ENCODE data around the gene PADI2. TPM values are rescaled to one million over a fixed set of nuclear protein-coding genes. Genes with fewer than 3 reads are reported as not detected.

The PADI2 gene
- total RNA-seq, 6 donors from 2014 or later = 1.9 to 25.2 (median 4.9) TPM

DNA sequence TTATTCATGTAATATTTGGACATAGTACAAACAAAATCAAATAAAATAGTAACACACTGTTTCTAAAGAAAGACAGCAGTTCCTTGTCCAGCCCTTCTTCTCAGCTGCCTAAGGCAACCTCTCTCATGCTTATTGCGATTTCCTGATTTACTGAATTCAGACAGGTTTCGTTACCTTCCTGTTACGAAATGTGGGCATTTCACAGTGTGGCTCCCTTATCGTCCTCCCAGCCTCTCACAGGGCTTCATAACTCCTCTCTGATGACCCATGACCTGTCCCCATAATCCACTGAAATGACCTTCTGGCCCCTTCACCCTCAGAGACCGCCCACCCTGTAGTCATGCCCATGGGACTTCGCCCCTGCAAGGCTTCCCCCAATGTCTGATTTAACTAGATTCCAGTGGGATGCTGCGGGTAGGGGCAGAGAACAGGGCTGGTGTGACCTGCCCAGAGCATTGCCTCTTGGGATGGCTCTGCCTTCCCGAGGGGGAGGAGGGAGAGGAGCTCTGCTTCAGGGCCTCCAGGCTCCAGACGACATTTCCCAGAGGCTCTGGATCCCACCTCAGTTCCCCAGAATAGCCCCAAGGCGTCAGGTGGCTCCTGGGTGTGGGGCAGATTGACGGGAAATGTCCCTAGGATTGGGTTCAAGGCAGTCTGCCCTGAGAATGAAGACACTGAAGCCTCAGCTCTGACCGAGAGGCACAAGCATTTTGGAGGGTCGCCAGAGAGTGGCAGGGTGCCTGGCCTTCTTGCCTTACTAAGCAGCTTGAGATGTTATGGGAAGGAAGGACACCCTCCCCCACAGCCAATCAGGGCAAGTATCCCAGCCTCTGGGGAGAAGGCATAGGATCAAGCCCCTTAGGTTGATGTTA lies 20.6 kb downstream of the PADI2 start:
- H3K27me3 ChIP-seq = no peaks in the 10 kb centered on the region
- WGBS, 2 donors = 54 to 60% methylated on average over 6 to 13 of the region's 13 CpGs
- H3K4me3 ChIP-seq = no peak overlapping the region
- peaks cover 0 to 6% (median 3%) of the 10 kb centered on the region in 4 donors for H3K4me1 ChIP-seq
- H3K36me3 ChIP-seq = no peaks in the 10 kb centered on the region
- no peak for DNase-seq
- peak in 1 of 2 donors; percentile 21 for ATAC-seq (ENCODE audit: low FRiP score in 2 of 2)
- no peaks in the 10 kb centered on the region for H3K9me3 ChIP-seq
- TF ChIP-seq POLR2AphosphoS5 (IDR thresholded peaks at IDR 0.05) (no peak), EP300 (IDR thresholded peaks at IDR 0.05) (no peak), POLR2A (IDR thresholded peaks at IDR 0.05) (no peak)
- TF ChIP-seq, protein P1, sequence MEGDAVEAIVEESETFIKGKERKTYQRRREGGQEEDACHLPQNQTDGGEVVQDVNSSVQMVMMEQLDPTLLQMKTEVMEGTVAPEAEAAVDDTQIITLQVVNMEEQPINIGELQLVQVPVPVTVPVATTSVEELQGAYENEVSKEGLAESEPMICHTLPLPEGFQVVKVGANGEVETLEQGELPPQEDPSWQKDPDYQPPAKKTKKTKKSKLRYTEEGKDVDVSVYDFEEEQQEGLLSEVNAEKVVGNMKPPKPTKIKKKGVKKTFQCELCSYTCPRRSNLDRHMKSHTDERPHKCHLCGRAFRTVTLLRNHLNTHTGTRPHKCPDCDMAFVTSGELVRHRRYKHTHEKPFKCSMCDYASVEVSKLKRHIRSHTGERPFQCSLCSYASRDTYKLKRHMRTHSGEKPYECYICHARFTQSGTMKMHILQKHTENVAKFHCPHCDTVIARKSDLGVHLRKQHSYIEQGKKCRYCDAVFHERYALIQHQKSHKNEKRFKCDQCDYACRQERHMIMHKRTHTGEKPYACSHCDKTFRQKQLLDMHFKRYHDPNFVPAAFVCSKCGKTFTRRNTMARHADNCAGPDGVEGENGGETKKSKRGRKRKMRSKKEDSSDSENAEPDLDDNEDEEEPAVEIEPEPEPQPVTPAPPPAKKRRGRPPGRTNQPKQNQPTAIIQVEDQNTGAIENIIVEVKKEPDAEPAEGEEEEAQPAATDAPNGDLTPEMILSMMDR (IDR thresholded peaks at IDR 0.05) = no peak
- H3K27ac ChIP-seq = peak overlapping the region; percentile 18 to 83 (median 78)

DNA sequence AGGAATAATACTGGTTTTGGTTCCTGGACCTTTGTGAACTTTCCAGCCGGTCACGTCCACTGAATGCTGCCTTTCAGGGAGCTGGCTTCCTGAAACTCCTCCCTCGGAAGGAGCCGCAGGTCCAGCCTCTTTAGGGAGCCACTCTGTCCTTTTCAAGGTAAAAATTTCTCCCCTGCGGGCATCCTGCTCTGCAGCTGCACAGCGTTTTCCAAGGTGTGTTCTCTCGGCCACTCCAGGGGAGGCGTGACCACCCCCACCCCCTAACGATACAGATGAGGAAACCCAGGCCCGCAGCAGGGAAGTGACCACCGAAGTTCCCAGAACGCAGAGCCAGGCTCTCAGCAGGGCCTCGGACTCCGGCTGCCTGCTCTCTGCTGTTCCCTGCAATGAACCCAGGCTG lies 21.5 kb downstream of the PADI2 start:
- Histone ChIP-seq H3K4me1 (peaks cover 0 to 6% (median 3%) of the 10 kb centered on the region in 4 donors), H3K9me3 (no peaks in the 10 kb centered on the region), H3K27ac (peak overlapping the region in 3 of 4 donors; percentile 51 to 83 (median 57)), H3K27me3 (no peaks in the 10 kb centered on the region), H3K4me3 (no peak overlapping the region), H3K36me3 (no peaks in the 10 kb centered on the region)
- peak in 1 of 2 donors; percentile 42 for DNase-seq
- ATAC-seq (ENCODE audit: low FRiP score in 2 of 2) = peak in 1 of 2 donors; percentile 26
- 31% methylated on average over 5 to 13 of the region's 14 CpGs for WGBS, 2 donors
- no peak for TF ChIP-seq POLR2A (IDR thresholded peaks at IDR 0.05)
- TF ChIP-seq, protein P1 (IDR thresholded peaks at IDR 0.05) = no peak
- no peak for TF ChIP-seq EP300 (IDR thresholded peaks at IDR 0.05)
- no peak for TF ChIP-seq POLR2AphosphoS5 (IDR thresholded peaks at IDR 0.05)

DNA sequence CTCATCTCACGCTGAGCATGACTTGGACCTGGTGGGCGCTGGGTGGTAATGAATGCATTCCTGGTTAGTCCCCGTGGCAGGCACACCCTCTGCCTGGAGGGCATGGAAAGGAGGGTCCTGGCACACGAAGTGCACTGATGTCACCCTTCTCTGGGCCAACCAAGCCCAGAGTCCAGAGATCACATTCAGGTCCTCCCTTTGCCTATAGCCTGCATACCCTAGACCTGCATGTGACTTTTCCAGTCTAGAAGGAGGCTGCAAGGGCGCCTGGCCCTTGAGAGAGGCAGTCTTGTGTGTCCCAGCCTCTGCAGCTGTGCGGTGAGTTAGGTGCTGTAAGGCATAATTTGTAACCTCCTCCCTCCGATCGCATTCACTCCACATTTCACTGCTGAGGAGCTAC lies 22.1 kb downstream of the PADI2 start:
- Histone ChIP-seq H3K27ac (peak overlapping the region in 3 of 4 donors; percentile 32 to 83 (median 51)), H3K4me1 (peaks cover 0 to 6% (median 3%) of the 10 kb centered on the region in 4 donors)

GRCh38 chr1:17096584-17096983 lies 22.7 kb downstream of the PADI2 start:
- H3K27ac ChIP-seq = peak overlapping the region in 2 of 4 donors; percentile 32 to 51
- no peaks in the 10 kb centered on the region for H3K27me3 ChIP-seq
- DNase-seq = no peak
- H3K36me3 ChIP-seq = no peaks in the 10 kb centered on the region
- TF ChIP-seq POLR2A (IDR thresholded peaks at IDR 0.05) = no peak
- TF ChIP-seq, protein P1 (IDR thresholded peaks at IDR 0.05) = no peak
- no peak for TF ChIP-seq POLR2AphosphoS5 (IDR thresholded peaks at IDR 0.05)
- TF ChIP-seq EP300 (IDR thresholded peaks at IDR 0.05) = no peak
- WGBS, 2 donors = 0% methylated on average over 1 of the region's 1 CpG
- ATAC-seq (ENCODE audit: low FRiP score in 2 of 2) = no peak
- no peaks in the 10 kb centered on the region for H3K9me3 ChIP-seq
- H3K4me1 ChIP-seq = peaks cover 0 to 6% (median 3%) of the 10 kb centered on the region in 4 donors
- no peak overlapping the region for H3K4me3 ChIP-seq

More for the DNA sequence above, 22.1 kb downstream of the PADI2 start:
- TF ChIP-seq EP300 (IDR thresholded peaks at IDR 0.05) (no peak), POLR2AphosphoS5 (IDR thresholded peaks at IDR 0.05) (no peak), POLR2A (IDR thresholded peaks at IDR 0.05) (no peak)
- TF ChIP-seq, protein P1 (IDR thresholded peaks at IDR 0.05) = no peak
- 73 to 82% methylated on average over 2 to 8 of the region's 8 CpGs for WGBS, 2 donors
- H3K36me3 ChIP-seq = no peaks in the 10 kb centered on the region
- DNase-seq = no peak
- no peak for ATAC-seq (ENCODE audit: low FRiP score in 2 of 2)
- H3K9me3 ChIP-seq = no peaks in the 10 kb centered on the region
- no peak overlapping the region for H3K4me3 ChIP-seq
- H3K27me3 ChIP-seq = no peaks in the 10 kb centered on the region

Measured in upper lobe of left lung (tissue), 6 donors.